SU-DHL-6 (cell line): Measurements from ENCODE around the gene TMEM62.

ENCODE experiments used
- H2AFZ ChIP-seq: fragments of 200-600 bp; sonication (generic); 2 replicates; pipeline ENCODE4 v1.6.1; 2014; ENCODE audit warnings: low read depth, mild to moderate bottlenecking, moderate library complexity, mixed read lengths, antibody characterized with exemption, low read length; ENCODE audit not compliant: severe bottlenecking
- H3F3A ChIP-seq: fragments of 200-600 bp; shearing (Covaris generic); 2 replicates; pipeline ENCODE4 v1.6.0; 2016; ENCODE audit warnings: antibody characterized with exemption, mild to moderate bottlenecking; ENCODE audit not compliant: insufficient read depth
- H3K27ac ChIP-seq: fragments of 200-600 bp; sonication (generic); 2 replicates; pipeline ENCODE4 v1.5.1; 2016; ENCODE audit warnings: low read depth, mild to moderate bottlenecking, low read length, moderate library complexity, mixed read lengths
- H3K27me3 ChIP-seq: fragments of 200-600 bp; sonication (generic), shearing (Covaris generic); 2 replicates; pipeline ENCODE4 v1.6.0; 2014; ENCODE audit warnings: mild to moderate bottlenecking, low read length
- H3K36me3 ChIP-seq: fragments of 200-600 bp; sonication (generic); 2 replicates; pipeline ENCODE4 v1.6.1; 2014; ENCODE audit warnings: mild to moderate bottlenecking, low read length, mixed read lengths
- H3K4me2 ChIP-seq: fragments of 300-600, 200-600 bp; shearing (Covaris generic), sonication (generic); 2 replicates; pipeline ENCODE4 v1.6.0; 2014; ENCODE audit warnings: low read length, low read depth, mild to moderate bottlenecking; ENCODE audit not compliant: poor library complexity, severe bottlenecking
- H3K4me3 ChIP-seq: fragments of 200-600 bp; sonication (generic); 2 replicates; pipeline ENCODE4 v1.5.1; 2014; ENCODE audit warnings: antibody characterized with exemption, low read length, mild to moderate bottlenecking, mixed read lengths; ENCODE audit not compliant: insufficient read depth, poor library complexity, severe bottlenecking
- H3K79me2 ChIP-seq: fragments of 200-600 bp; sonication (generic); 2 replicates; pipeline ENCODE4 v1.6.1; 2014; ENCODE audit warnings: mild to moderate bottlenecking, low read length, moderate library complexity; ENCODE audit not compliant: insufficient read depth
- H3K9ac ChIP-seq: fragments of 200-600 bp; sonication (generic); 2 replicates; pipeline ENCODE4 v1.7.0; 2014; ENCODE audit warnings: mild to moderate bottlenecking, low read length
- H3K9me2 ChIP-seq: fragments of 200-600 bp; sonication (generic); replicated peaks from 2 replicates; pipeline ENCODE4 v1.6.1; 2014; ENCODE audit warnings: low read length; ENCODE audit not compliant: insufficient read depth
- H3K9me3 ChIP-seq: fragments of 200-600 bp; sonication (generic); 2 replicates; pipeline ENCODE4 v1.6.1; 2014; ENCODE audit warnings: low read length, mixed read lengths; ENCODE audit not compliant: insufficient read depth
- H4K20me1 ChIP-seq: fragments of 200-600 bp; sonication (generic); 2 replicates; pipeline ENCODE4 v1.6.1; 2014; ENCODE audit warnings: low read depth, mild to moderate bottlenecking, antibody characterized with exemption, low read length, moderate library complexity, mixed read lengths
- CTCF ChIP-seq: fragments of 200-600 bp; sonication (generic); IDR thresholded peaks from one replicate; pipeline ENCODE4 v1.5.1; 2017; ENCODE audit warnings: antibody characterized with exemption, mild to moderate bottlenecking, low read length, moderate library complexity; ENCODE audit not compliant: insufficient read depth, poor library complexity, severe bottlenecking
- EZH2phosphoT487 ChIP-seq: fragments of 200-600 bp; sonication (generic), shearing (Covaris generic); conservative IDR thresholded peaks from 2 replicates; pipeline ENCODE4 v1.6.1; 2018; ENCODE audit warnings: mild to moderate bottlenecking, antibody characterized with exemption, low read length, moderate library complexity, mixed read lengths

Gene TMEM62

DNA sequence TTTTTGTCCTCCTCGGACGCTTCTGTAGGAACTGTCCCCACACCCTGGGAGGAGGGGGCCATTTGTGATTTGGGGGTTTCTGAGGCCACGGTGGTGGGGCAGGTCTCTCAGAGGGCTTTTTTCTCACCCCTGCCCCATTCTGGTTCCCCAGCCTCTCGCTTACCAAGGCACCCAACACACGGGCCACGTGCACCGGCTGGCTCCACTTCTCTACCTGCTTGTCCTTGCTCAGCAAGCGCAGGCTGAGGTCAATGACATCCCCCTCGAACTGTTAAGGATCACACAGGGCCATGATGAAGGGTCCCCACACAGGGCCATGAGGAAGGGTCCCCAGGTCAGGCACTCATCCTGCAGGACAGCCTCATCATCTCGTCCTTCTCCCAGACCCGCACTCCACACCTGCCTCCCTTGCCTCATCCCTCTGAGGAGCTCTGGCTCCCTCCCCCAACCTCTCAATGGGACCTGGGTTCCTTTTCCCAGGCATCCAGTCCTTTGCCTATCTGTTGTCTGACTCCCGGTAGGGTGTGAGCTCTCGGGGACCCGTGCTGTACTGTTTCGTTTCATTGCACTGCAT, 76.9 kb downstream of the TMEM62 start:
- H3K36me3 ChIP-seq: no peaks in the 10 kb centered on the region
- no peak overlapping the region for H2AFZ ChIP-seq
- H3K4me3 ChIP-seq: no peak overlapping the region
- TF ChIP-seq EZH2phosphoT487 (no peak), CTCF (no peak)
- no peaks in the 10 kb centered on the region for H4K20me1 ChIP-seq
- no peaks in the 10 kb centered on the region for H3K9me2 ChIP-seq
- H3K79me2 ChIP-seq: no peaks in the 10 kb centered on the region
- H3K27me3 ChIP-seq: no peaks in the 10 kb centered on the region
- H3K9me3 ChIP-seq: no peaks in the 10 kb centered on the region
- no peak overlapping the region for H3K4me2 ChIP-seq
- H3K9ac ChIP-seq: no peak overlapping the region
- H3K27ac ChIP-seq: no peak overlapping the region
- H3F3A ChIP-seq: no peaks in the 10 kb centered on the region

DNA sequence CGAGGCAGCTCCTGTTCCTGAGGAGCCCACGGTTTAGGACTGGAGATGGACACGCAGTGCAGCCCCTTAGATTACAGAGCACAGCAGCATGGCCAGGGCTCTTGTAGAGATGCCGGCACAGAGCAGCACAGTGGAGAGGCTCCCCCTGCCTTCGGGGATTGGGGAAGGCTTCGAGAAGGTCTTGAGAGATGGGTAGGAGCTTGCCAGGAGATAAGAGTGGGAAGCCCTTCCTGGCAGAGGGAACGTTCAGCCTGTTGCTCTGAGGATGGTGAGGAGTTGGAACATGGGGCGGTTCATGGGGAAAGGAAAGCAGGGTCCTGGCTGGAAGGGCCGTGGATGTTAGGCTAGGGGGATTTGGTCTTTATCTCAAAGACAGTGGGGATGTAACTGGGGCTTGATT, 77.4 kb downstream of the TMEM62 start:
- H4K20me1 ChIP-seq: no peaks in the 10 kb centered on the region
- H3K9ac ChIP-seq: no peak overlapping the region
- no peak overlapping the region for H3K4me3 ChIP-seq
- no peaks in the 10 kb centered on the region for H3F3A ChIP-seq
- no peaks in the 10 kb centered on the region for H3K9me2 ChIP-seq
- H3K27ac ChIP-seq: no peak overlapping the region
- no peaks in the 10 kb centered on the region for H3K9me3 ChIP-seq
- no peaks in the 10 kb centered on the region for H3K27me3 ChIP-seq
- TF ChIP-seq CTCF: no peak
- TF ChIP-seq EZH2phosphoT487: no peak
- H3K79me2 ChIP-seq: no peaks in the 10 kb centered on the region
- no peak overlapping the region for H3K4me2 ChIP-seq
- no peak overlapping the region for H2AFZ ChIP-seq
- no peaks in the 10 kb centered on the region for H3K36me3 ChIP-seq

- TF ChIP-seq EZH2phosphoT487 (no peak), CTCF (no peak)
- no peaks in the 10 kb centered on the region for H3K27me3 ChIP-seq
- H4K20me1 ChIP-seq: no peaks in the 10 kb centered on the region
- H3K4me3 ChIP-seq: no peak overlapping the region
- H3K79me2 ChIP-seq: no peaks in the 10 kb centered on the region
- H2AFZ ChIP-seq: no peak overlapping the region
- no peaks in the 10 kb centered on the region for H3K9me2 ChIP-seq
- H3K4me2 ChIP-seq: no peak overlapping the region
- no peaks in the 10 kb centered on the region for H3F3A ChIP-seq
- H3K36me3 ChIP-seq: no peaks in the 10 kb centered on the region
- H3K9ac ChIP-seq: no peak overlapping the region
- H3K27ac ChIP-seq: no peak overlapping the region
- no peaks in the 10 kb centered on the region for H3K9me3 ChIP-seq
Observed at GRCh38 chr15:43211224-43211735, 77.9 kb downstream of the TMEM62 start.
